GM20431 (cell line): Measurements from ENCODE around the gene ULBP3.

Experiments
- in situ Hi-C: fragments of 300-500 bp; cut with MseI, MboI; formaldehyde crosslinking; loops from one replicate; pipeline ENCODE4 v1.15.0; 2020; ENCODE audit warnings: low sequenced_read_pairs; ENCODE audit not compliant: unreplicated experiment

The ULBP3 gene

GRCh38 chr6:150046943-150047342 lies 22.0 kb downstream of the ULBP3 start:
- in situ Hi-C loops: no loop called here

GRCh38 chr6:150044621-150045145 lies 24.2 kb downstream of the ULBP3 start:
- in situ Hi-C loops: no loop called here

GRCh38 chr6:150043501-150044412 lies 25.2 kb downstream of the ULBP3 start:
- in situ Hi-C loops: no loop called here

GRCh38 chr6:150043096-150043495 lies 25.8 kb downstream of the ULBP3 start:
- in situ Hi-C loops: no loop called here

GRCh38 chr6:150038202-150039062 lies 30.5 kb downstream of the ULBP3 start:
- in situ Hi-C loops: no loop called here

- in situ Hi-C loops: no loop called here
Observed at GRCh38 chr6:150037526-150038201, 31.3 kb downstream of the ULBP3 start.

- in situ Hi-C loops: no loop called here
Observed at GRCh38 chr6:150036081-150036480, 32.8 kb downstream of the ULBP3 start.

GRCh38 chr6:150033207-150033771 lies 35.6 kb downstream of the ULBP3 start:
- in situ Hi-C loops: no loop called here

- in situ Hi-C loops: no loop called here
Observed at GRCh38 chr6:150032598-150032997, 36.3 kb downstream of the ULBP3 start.

GRCh38 chr6:150030611-150031010 lies 38.3 kb downstream of the ULBP3 start:
- in situ Hi-C loops: no loop called here

GRCh38 chr6:150029749-150030148 lies 39.2 kb downstream of the ULBP3 start:
- in situ Hi-C loops: no loop called here

GRCh38 chr6:150029276-150029675 lies 39.6 kb downstream of the ULBP3 start:
- in situ Hi-C loops: no loop called here

GRCh38 chr6:150028799-150029198 lies 40.1 kb downstream of the ULBP3 start:
- in situ Hi-C loops: no loop called here

- in situ Hi-C loops: no loop called here
Observed at GRCh38 chr6:150027806-150028565, 40.9 kb downstream of the ULBP3 start.

GRCh38 chr6:150026976-150027805 lies 41.7 kb downstream of the ULBP3 start:
- in situ Hi-C loops: no loop called here

- in situ Hi-C loops: no loop called here
Observed at GRCh38 chr6:150025201-150025917, 43.6 kb downstream of the ULBP3 start, which contains the start of gene RAET1L. Gene RAET1L, minus strand, starts transcription at chr6:150025532. Its CDS starts 61 bp downstream, at chr6:150025471.

- in situ Hi-C loops: loop anchor here (25.0 kb wide), 1 partner anchor 187 kb away; no protein-coding TSS in a partner anchor
Observed at GRCh38 chr6:150024646-150025155, 44.2 kb downstream of the ULBP3 start.
